Mesothelial cell of epicardium (in vitro differentiated cells): ENCODE results near the gene MCAM. TPM values are rescaled to one million over a fixed set of nuclear protein-coding genes. Genes with fewer than 3 reads are reported as not detected.

Experiments
- DNase-seq, 2 experiments: peaks; one replicate each; pipeline ENCODE4 v3.0.0; 2021; ENCODE audit warnings: low spot score in 2 of 2; ENCODE audit not compliant: unreplicated experiment in 2 of 2
- H3K27ac Mint-ChIP-seq: 2 replicates; pipeline ENCODE4 v1.8.0; 2021; ENCODE audit warnings: mixed read lengths
- H3K27me3 Mint-ChIP-seq: 2 replicates; pipeline ENCODE4 v1.8.0; 2021; ENCODE audit warnings: low read depth, mixed read lengths
- H3K36me3 Mint-ChIP-seq: 2 replicates; pipeline ENCODE4 v1.8.0; 2021; ENCODE audit warnings: mixed read lengths
- H3K4me1 Mint-ChIP-seq: 2 replicates; pipeline ENCODE4 v1.8.0; 2021; ENCODE audit warnings: mixed read lengths
- H3K4me3 Mint-ChIP-seq: 2 replicates; pipeline ENCODE4 v1.8.0; 2021; ENCODE audit warnings: mild to moderate bottlenecking, moderate library complexity, mixed read lengths
- H3K9me3 Mint-ChIP-seq: 2 replicates; pipeline ENCODE4 v1.8.0; 2021; ENCODE audit warnings: mixed read lengths
- total RNA-seq: library from RNA; stranded (reverse); gene quantifications from 3 replicates; pipeline ENCODE4 v1.2.1, GENCODE V29; 2021
- TF ChIP-seq, protein P1 (sequence below): fragments of 200-600 bp; sonication (generic); IDR thresholded peaks from one replicate; pipeline ENCODE4 v1.5.0; 2021; ENCODE audit warnings: antibody characterized with exemption; ENCODE audit not compliant: unreplicated experiment

Gene MCAM
- total RNA-seq, 1 donor from 2014 or later = 26.7 TPM

DNA sequence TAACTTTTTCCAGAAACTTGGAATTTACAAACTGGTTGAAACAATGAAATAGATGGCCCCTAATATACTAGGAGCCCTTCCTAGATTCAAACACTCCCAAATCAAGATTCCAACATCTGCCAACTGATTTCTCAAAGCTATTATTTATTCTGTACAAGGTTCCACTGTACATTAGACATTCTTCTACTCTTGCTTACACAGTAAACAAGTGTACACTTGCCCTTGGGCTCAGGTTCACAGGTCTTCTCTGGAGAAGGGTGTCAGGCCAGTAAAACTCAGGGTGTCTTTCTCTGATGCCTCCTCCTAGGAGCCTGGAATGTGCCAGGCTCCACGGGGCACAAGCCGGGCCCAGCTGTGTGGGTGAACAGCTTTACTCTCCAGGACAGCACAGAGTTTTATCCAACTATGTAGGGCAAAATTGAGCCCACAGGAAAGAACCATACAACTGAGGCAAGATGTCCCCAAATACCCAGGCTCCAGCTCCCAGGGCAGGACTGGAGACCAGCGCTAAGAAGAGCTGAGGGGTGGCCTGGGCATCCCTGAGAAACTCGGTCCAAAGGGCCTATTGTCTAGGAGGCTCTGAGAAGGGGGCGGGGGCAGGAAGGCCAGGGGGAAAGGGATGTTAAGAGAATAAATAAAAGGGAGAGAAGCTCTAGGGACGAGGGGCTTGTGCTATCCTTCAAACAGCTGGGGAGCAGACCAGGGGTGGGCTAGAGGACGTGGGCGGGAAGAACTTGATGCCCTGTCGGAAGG, 38.3 kb upstream of the MCAM start:
- no peak overlapping the region for H3K27ac Mint-ChIP-seq
- H3K4me3 Mint-ChIP-seq = no peak overlapping the region
- peaks cover 26% of the 10 kb centered on the region for H3K4me1 Mint-ChIP-seq
- no peaks in the 10 kb centered on the region for H3K9me3 Mint-ChIP-seq
- no peaks in the 10 kb centered on the region for H3K27me3 Mint-ChIP-seq
- TF ChIP-seq, protein P1, sequence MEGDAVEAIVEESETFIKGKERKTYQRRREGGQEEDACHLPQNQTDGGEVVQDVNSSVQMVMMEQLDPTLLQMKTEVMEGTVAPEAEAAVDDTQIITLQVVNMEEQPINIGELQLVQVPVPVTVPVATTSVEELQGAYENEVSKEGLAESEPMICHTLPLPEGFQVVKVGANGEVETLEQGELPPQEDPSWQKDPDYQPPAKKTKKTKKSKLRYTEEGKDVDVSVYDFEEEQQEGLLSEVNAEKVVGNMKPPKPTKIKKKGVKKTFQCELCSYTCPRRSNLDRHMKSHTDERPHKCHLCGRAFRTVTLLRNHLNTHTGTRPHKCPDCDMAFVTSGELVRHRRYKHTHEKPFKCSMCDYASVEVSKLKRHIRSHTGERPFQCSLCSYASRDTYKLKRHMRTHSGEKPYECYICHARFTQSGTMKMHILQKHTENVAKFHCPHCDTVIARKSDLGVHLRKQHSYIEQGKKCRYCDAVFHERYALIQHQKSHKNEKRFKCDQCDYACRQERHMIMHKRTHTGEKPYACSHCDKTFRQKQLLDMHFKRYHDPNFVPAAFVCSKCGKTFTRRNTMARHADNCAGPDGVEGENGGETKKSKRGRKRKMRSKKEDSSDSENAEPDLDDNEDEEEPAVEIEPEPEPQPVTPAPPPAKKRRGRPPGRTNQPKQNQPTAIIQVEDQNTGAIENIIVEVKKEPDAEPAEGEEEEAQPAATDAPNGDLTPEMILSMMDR = no peak
- DNase-seq = no peak
- peaks cover 17% of the 10 kb centered on the region for H3K36me3 Mint-ChIP-seq

DNA sequence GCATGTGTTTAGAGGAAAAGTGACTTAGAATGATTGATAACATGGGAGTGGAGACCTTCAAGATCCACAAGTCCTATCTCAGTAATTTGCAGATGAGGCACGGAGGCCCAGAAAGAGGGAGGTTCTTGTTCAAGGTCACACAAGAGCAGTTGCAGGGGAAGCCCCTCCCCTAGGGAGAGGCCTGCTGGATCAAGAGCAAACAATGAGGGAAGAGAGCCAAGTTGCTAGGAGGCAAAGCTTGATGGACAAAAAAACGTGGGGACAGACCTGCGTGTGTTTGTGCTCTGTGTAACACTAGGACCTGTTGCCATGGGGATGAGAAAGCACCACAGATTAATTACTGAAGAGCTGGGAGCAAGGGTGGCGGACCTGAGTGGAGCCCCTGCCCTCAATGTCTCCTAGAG, 35.9 kb upstream of the MCAM start:
- TF ChIP-seq, protein P1 = no peak
- H3K27me3 Mint-ChIP-seq = peaks cover 2% of the 10 kb centered on the region

DNA sequence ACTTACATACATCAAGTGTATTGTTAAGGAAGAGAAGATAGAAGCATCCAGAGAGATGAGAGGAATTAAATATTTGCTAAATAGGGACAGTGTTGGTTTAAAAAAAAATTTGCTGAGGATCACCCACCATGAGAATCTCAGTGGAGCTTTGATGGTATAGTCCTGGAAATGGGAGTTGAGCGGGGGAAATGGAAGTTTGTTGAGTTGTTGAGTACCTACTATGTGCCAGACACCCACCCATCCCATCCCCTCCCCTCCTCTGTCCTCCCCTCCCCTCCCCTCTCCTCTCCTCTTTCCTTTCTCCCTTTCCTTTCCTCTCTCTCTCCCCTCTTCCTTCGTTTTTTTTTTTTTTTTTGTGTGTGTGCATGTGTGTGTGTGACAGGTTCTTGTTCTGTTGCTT, 34.3 kb upstream of the MCAM start:
- no peak for DNase-seq
- no peaks in the 10 kb centered on the region for H3K36me3 Mint-ChIP-seq
- H3K4me1 Mint-ChIP-seq = peaks cover 11% of the 10 kb centered on the region
- no peak overlapping the region for H3K4me3 Mint-ChIP-seq
- no peak overlapping the region for H3K27ac Mint-ChIP-seq
- H3K9me3 Mint-ChIP-seq = no peaks in the 10 kb centered on the region
- TF ChIP-seq, protein P1 = no peak
- H3K27me3 Mint-ChIP-seq = peaks cover 17% of the 10 kb centered on the region

More for the DNA sequence above, 35.9 kb upstream of the MCAM start:
- Mint-ChIP-seq H3K4me3 (no peak overlapping the region), H3K4me1 (peaks cover 21% of the 10 kb centered on the region), H3K36me3 (peaks cover 4% of the 10 kb centered on the region), H3K27ac (peak overlapping the region; percentile 22), H3K9me3 (no peaks in the 10 kb centered on the region)
- DNase-seq = no peak

DNA sequence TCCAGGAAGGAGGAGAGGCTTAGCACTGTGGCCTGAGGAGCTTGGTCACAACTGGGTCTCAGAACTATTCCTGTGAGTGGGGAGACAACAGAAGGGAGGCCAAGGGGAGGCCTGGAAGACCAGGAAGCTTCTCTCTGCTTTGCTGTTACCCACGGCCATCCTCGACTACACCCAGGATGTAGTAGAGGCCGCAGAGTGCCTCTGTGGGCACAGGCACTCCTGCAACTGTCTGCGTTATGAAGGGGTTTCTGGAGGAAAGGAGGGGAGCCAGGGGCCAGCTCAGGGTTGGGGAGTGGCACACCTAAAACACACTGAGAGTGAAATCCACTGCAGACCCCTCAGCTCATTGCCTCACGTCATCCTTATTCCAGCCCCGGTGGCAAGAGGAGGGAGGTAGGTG, 33.4 kb upstream of the MCAM start:
- peaks cover 9% of the 10 kb centered on the region for H3K4me1 Mint-ChIP-seq
- no peak for DNase-seq
- peaks cover 20% of the 10 kb centered on the region for H3K27me3 Mint-ChIP-seq
- H3K9me3 Mint-ChIP-seq = no peaks in the 10 kb centered on the region
- TF ChIP-seq, protein P1 = no peak
- no peaks in the 10 kb centered on the region for H3K36me3 Mint-ChIP-seq
- no peak overlapping the region for H3K27ac Mint-ChIP-seq
- no peak overlapping the region for H3K4me3 Mint-ChIP-seq

DNA sequence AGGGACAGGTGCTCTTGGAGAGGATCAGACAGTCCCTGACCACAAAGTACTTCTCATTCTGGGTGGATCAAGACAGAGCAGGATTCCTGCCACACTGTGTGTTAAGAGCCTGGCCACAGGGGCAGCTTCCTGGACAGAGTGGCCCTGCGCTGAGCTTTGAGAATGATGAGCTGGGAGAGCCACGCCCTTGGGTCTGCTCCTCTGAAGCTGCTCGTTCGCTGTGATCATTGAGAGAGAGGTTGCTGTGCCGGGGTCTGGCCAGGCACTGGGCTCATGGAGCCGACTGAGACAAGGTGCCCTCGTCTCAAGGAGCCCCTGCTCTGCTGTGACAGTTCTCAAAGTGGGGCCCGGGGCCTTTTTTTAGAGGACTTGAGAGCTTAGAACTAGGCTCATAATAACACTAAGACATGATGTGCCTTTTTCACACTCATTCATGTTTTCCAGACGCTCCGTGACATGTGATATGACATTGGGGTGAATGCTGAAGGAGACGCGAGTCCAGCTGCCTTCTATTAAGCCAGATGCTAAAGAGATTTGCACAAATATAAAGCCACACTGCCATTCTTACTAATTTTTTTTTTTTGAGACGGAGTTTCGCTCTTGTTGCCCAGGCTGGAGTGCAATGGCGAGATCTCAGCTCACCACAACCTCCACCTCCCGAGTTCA, 31.1 kb upstream of the MCAM start:
- H3K4me3 Mint-ChIP-seq = no peak overlapping the region
- H3K9me3 Mint-ChIP-seq = no peaks in the 10 kb centered on the region
- H3K27me3 Mint-ChIP-seq = peaks cover 37% of the 10 kb centered on the region
- DNase-seq = no peak
- no peaks in the 10 kb centered on the region for H3K36me3 Mint-ChIP-seq
- TF ChIP-seq, protein P1 = no peak
- no peak overlapping the region for H3K27ac Mint-ChIP-seq
- peaks cover 5% of the 10 kb centered on the region for H3K4me1 Mint-ChIP-seq
